ENCODE data around the gene ZNF521.

The ZNF521 gene

DNA sequence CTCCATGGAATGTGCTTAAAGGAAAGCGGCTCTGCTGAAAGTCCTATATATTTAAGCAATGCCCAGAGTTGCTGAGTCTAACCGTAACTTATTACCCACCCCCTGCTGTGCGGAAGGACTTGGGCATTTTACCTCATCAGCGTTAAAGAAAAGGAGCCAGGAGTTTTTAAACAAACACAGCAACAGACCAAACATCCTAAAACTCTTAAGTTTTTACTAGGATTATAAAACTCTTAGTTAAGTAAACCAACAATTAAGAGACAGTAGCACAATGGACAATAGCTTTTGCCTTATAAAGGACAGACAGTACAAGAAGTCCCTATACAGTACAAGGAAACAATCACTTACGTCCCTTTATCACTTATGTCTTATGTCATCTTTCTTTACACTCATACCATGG is 90.2 kb downstream of the ZNF521 start:
- no peaks in the 10 kb centered on the region; the same call in none of the 2 replicates for H3K27me3 ChIP-seq (replicated peaks; ENCODE audit: control insufficient read depth, insufficient read depth, low read length)
- DNase-seq (ENCODE audit: extremely low read depth, insufficient read length): no peak
- H3K36me3 ChIP-seq (ENCODE audit: control insufficient read depth, insufficient read depth, low read length): no peaks in the 10 kb centered on the region
- TF ChIP-seq, protein P1, sequence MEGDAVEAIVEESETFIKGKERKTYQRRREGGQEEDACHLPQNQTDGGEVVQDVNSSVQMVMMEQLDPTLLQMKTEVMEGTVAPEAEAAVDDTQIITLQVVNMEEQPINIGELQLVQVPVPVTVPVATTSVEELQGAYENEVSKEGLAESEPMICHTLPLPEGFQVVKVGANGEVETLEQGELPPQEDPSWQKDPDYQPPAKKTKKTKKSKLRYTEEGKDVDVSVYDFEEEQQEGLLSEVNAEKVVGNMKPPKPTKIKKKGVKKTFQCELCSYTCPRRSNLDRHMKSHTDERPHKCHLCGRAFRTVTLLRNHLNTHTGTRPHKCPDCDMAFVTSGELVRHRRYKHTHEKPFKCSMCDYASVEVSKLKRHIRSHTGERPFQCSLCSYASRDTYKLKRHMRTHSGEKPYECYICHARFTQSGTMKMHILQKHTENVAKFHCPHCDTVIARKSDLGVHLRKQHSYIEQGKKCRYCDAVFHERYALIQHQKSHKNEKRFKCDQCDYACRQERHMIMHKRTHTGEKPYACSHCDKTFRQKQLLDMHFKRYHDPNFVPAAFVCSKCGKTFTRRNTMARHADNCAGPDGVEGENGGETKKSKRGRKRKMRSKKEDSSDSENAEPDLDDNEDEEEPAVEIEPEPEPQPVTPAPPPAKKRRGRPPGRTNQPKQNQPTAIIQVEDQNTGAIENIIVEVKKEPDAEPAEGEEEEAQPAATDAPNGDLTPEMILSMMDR (IDR thresholded peaks at IDR 0.05; ENCODE audit: insufficient read depth, low read length, poor library complexity, severe bottlenecking): no peak
- no peak overlapping the region for H3K4me3 ChIP-seq (replicated peaks; ENCODE audit: low read depth, low read length)

DNA sequence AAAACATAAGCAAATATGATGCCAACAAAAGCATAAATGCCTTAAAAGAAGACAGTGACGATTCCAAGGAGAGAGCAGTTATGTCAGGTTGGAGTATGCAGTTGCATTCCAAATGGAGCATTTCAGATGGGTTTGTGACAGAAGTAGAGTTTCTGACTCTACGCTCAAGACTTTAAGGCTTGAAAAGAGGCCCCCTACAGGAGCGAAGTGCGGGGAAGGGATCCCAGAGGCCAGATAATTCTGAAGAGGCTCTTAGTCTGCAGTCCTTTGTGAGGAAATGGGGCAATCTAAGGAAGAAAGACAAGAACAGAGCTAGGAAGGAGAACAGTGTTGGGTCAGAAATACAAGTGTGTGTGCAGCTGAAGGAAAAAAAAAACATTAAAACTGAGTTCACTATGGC is 95.5 kb downstream of the ZNF521 start:
- H3K36me3 ChIP-seq (ENCODE audit: control insufficient read depth, insufficient read depth, low read length): no peaks in the 10 kb centered on the region
- TF ChIP-seq, protein P1 (IDR thresholded peaks at IDR 0.05; ENCODE audit: insufficient read depth, low read length, poor library complexity, severe bottlenecking): no peak
- no peak for DNase-seq (ENCODE audit: extremely low read depth, insufficient read length)

DNA sequence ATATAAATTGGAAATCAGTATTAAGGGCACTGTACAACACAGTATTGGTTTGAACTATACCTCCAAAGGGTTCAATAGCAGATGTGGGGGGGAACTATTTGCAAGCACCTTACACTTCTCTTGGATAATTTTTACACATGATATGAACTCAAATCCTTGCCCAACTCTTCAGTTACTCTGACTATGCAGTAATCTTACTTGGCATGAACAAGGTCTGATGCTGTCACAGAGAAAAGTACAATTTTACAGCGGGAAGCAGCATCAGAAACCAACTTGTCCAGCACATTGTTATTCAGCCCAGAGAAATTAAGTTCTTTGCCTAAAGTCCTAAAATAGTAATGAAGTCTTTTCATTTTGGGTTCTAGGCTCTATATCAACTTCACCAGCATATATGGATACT is 98.2 kb downstream of the ZNF521 start:
- Histone ChIP-seq H3K36me3 (ENCODE audit: control insufficient read depth, insufficient read depth, low read length) (no peaks in the 10 kb centered on the region), H3K4me3 (replicated peaks; ENCODE audit: low read depth, low read length) (no peak overlapping the region), H3K27me3 (replicated peaks; ENCODE audit: control insufficient read depth, insufficient read depth, low read length) (no peaks in the 10 kb centered on the region)
- no peak for DNase-seq (ENCODE audit: extremely low read depth, insufficient read length)
- TF ChIP-seq, protein P1 (IDR thresholded peaks at IDR 0.05; ENCODE audit: insufficient read depth, low read length, poor library complexity, severe bottlenecking): no peak

More for the DNA sequence above, 95.5 kb downstream of the ZNF521 start:
- no peak overlapping the region for H3K4me3 ChIP-seq (replicated peaks; ENCODE audit: low read depth, low read length)
- H3K27me3 ChIP-seq (replicated peaks; ENCODE audit: control insufficient read depth, insufficient read depth, low read length): no peaks in the 10 kb centered on the region; the same call in none of the 2 replicates

DNA sequence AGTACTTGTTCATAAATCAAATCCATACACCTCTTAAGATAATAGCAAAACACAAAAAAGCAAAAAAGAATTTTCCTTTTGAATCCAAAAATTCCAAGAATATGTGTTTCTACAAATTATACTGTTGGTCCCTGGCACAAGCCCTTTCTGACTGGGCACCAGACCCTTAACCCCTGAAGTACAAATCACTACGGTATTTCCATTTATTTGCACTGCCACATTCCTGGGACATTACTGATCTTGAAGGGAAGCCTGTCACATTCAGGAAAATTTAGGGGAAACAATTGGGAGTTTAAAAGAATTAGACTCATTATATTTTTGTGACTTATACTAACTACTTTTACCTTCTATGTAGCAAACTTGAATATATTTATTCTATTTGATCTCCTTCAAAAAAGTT is 98.8 kb downstream of the ZNF521 start:
- no peaks in the 10 kb centered on the region for H3K27me3 ChIP-seq (replicated peaks; ENCODE audit: control insufficient read depth, insufficient read depth, low read length)
- no peak for DNase-seq (ENCODE audit: extremely low read depth, insufficient read length)
- TF ChIP-seq, protein P1 (IDR thresholded peaks at IDR 0.05; ENCODE audit: insufficient read depth, low read length, poor library complexity, severe bottlenecking): no peak
- no peak overlapping the region for H3K4me3 ChIP-seq (replicated peaks; ENCODE audit: low read depth, low read length)
- H3K36me3 ChIP-seq (ENCODE audit: control insufficient read depth, insufficient read depth, low read length): no peaks in the 10 kb centered on the region

DNA sequence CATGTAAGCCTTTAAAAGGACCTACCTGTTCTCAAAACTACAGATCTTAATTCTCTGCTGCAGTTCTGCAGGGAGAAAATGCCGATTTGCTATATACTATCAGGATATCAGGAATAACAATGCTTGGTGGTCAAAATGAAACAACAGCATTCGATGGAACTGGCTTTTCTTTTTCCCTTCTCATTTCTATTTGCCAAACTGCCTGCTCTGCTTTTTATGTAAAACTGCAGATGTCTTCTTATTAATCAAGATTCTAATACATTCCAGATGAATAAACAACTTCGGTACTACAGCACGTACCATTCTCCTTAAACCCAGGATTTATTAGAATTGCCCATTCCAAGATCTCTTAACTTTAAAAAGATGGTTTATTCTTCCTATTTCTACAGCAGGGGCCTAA is 100.9 kb downstream of the ZNF521 start:
- no peak overlapping the region for H3K4me3 ChIP-seq (replicated peaks; ENCODE audit: low read depth, low read length)
- no peak for DNase-seq (ENCODE audit: extremely low read depth, insufficient read length)
- H3K27me3 ChIP-seq (replicated peaks; ENCODE audit: control insufficient read depth, insufficient read depth, low read length): no peaks in the 10 kb centered on the region; the same call in 1 of the 2 replicates
- TF ChIP-seq, protein P1 (IDR thresholded peaks at IDR 0.05; ENCODE audit: insufficient read depth, low read length, poor library complexity, severe bottlenecking): no peak
- no peaks in the 10 kb centered on the region for H3K36me3 ChIP-seq (ENCODE audit: control insufficient read depth, insufficient read depth, low read length)

DNA sequence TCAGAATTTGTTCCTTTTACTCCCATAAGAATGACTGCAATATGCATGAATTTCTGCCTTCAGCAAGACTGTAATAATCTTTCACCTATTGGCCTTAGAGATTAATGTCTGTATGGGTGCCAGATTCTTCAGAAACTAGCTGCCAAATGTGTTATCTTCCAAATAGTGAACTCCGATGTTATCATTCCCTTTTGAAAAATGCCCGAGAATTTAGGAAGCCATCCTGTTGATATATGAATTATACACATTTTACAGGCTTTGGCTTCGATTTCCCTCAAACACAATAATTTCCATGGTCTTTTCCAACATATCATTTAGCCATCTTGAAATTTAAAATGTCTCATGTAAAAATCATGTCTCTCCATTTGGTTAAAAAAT is 101.5 kb downstream of the ZNF521 start:
- no peak for DNase-seq (ENCODE audit: extremely low read depth, insufficient read length)
- no peaks in the 10 kb centered on the region; the same call in 1 of the 2 replicates for H3K27me3 ChIP-seq (replicated peaks; ENCODE audit: control insufficient read depth, insufficient read depth, low read length)
- TF ChIP-seq, protein P1 (IDR thresholded peaks at IDR 0.05; ENCODE audit: insufficient read depth, low read length, poor library complexity, severe bottlenecking): no peak

More for the DNA sequence above, 101.5 kb downstream of the ZNF521 start:
- no peak overlapping the region for H3K4me3 ChIP-seq (replicated peaks; ENCODE audit: low read depth, low read length)
- H3K36me3 ChIP-seq (ENCODE audit: control insufficient read depth, insufficient read depth, low read length): no peaks in the 10 kb centered on the region
